Neural crest cell (in vitro differentiated cells): ENCODE data around the gene WBP1L. TPM values are rescaled to one million over a fixed set of nuclear protein-coding genes. Genes with fewer than 3 reads are reported as not detected.
A peak's percentile ranks its signal among the peaks of the same experiment; 100 is the strongest.

Experiments used
- DNase-seq: peaks from one replicate; pipeline ENCODE4 v3.0.0; 2021; ENCODE audit warnings: low read depth, mixed read lengths, low spot score
- H3K27ac Mint-ChIP-seq: one replicate; pipeline ENCODE4 v1.8.0; 2021; ENCODE audit warnings: mild to moderate bottlenecking, mixed read lengths; ENCODE audit not compliant: unreplicated experiment
- H3K27me3 Mint-ChIP-seq: 2 replicates; pipeline ENCODE4 v1.8.0; 2021; ENCODE audit warnings: low read depth, mild to moderate bottlenecking, mixed read lengths
- H3K36me3 Mint-ChIP-seq: 2 replicates; pipeline ENCODE4 v1.8.0; 2021; ENCODE audit warnings: low read depth, mild to moderate bottlenecking, mixed read lengths
- H3K4me1 Mint-ChIP-seq: 2 replicates; pipeline ENCODE4 v1.8.0; 2021; ENCODE audit warnings: mixed read lengths
- H3K4me3 Mint-ChIP-seq: one replicate; pipeline ENCODE4 v1.8.0; 2021; ENCODE audit warnings: mild to moderate bottlenecking, mixed read lengths
- H3K9me3 Mint-ChIP-seq: 2 replicates; pipeline ENCODE4 v1.8.0; 2021; ENCODE audit warnings: mixed read lengths
- total RNA-seq: library from RNA; stranded (reverse); gene quantifications from 2 replicates; pipeline ENCODE4 v1.2.1, GENCODE V29; 2021
- TF ChIP-seq, protein P1 (sequence below): fragments of 200-600 bp; sonication (generic); conservative IDR thresholded peaks from 2 replicates; pipeline ENCODE4 v1.5.0; 2021; ENCODE audit warnings: antibody characterized with exemption, mild to moderate bottlenecking

WBP1L gene
- total RNA-seq, 1 donor from 2014 or later: 22.0 TPM

DNA sequence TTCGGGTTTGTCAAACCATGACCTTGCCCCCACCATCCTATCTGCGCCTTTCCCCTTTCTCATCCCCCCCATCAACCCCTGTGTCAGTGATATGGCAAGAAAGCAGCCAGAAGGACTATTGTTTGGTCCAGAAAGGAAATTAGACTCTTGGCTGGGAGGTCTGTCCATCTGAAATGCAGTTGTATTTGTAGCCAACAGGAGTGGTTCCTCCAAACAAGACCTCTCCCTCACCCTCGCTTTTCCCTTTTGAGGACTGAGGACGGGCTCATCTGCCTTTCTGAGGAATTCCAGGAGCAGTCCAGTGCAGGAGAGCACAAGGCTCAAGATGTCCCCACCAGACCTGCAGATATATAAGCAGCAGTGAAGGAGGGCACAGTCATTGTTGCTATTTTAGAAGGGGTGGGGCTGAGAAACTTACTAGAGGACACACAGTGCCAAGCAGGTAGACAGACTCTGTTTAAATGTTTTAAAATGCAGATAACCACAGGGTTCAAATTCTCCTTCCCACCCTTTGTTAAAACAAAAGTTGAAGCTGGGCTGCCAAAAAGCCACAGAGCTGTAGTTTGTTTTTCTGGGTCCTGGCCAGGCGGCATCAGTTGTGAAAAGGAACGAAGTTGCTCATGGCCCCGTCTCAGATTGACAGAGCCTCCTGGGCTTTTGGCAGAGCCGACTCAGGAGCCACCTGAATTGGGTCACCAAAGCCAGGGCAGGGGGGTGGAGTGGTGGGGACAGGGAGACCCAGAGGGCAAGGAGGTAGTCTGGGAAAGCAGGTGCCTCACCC lies 56.1 kb downstream of the WBP1L start:
- peaks cover 39% of the 10 kb centered on the region for H3K4me1 Mint-ChIP-seq
- DNase-seq: no peak
- peaks cover 7% of the 10 kb centered on the region for H3K36me3 Mint-ChIP-seq
- TF ChIP-seq, protein P1, sequence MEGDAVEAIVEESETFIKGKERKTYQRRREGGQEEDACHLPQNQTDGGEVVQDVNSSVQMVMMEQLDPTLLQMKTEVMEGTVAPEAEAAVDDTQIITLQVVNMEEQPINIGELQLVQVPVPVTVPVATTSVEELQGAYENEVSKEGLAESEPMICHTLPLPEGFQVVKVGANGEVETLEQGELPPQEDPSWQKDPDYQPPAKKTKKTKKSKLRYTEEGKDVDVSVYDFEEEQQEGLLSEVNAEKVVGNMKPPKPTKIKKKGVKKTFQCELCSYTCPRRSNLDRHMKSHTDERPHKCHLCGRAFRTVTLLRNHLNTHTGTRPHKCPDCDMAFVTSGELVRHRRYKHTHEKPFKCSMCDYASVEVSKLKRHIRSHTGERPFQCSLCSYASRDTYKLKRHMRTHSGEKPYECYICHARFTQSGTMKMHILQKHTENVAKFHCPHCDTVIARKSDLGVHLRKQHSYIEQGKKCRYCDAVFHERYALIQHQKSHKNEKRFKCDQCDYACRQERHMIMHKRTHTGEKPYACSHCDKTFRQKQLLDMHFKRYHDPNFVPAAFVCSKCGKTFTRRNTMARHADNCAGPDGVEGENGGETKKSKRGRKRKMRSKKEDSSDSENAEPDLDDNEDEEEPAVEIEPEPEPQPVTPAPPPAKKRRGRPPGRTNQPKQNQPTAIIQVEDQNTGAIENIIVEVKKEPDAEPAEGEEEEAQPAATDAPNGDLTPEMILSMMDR: no peak
- H3K9me3 Mint-ChIP-seq: no peaks in the 10 kb centered on the region
- H3K27me3 Mint-ChIP-seq: no peaks in the 10 kb centered on the region
- H3K4me3 Mint-ChIP-seq: no peak overlapping the region
- H3K27ac Mint-ChIP-seq: peak overlapping the region; percentile 43

DNA sequence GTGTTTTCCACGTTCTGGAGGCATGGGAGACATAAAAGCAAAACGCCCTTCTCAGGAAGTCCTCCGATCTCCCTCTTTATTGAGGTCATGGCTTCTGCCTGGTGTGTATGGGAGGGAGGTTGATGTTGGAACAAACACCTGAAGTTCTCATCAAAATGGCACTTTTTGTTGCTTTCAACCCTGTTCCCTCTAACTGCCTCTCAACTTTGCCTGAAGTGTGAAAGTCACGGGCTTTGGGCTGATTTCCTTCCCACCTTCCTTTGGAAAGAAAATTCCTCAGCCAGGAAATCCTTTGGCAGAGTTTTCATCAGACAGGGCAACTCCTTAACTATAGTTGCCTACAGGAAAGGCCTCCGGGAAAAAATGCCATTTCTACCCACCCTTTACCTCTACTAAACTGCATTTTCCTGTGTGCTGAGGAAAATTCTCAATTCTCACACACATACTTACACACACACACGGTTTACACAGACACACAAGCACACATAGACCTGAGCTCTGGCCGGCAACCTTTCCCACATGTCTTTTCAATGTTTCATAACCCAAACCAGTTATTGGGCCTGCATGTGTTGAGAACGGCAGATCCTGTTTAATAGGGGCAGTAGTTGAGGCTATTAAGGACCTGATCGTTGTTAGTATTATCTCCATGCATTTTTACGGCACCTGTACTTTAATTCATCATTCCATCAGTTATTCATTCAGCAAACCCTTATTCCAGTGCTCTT lies 57.0 kb downstream of the WBP1L start:
- Mint-ChIP-seq H3K4me1 (peaks cover 32% of the 10 kb centered on the region), H3K27me3 (no peaks in the 10 kb centered on the region), H3K9me3 (no peaks in the 10 kb centered on the region), H3K4me3 (no peak overlapping the region), H3K36me3 (peaks cover 7% of the 10 kb centered on the region), H3K27ac (no peak overlapping the region)
- TF ChIP-seq, protein P1: no peak
- DNase-seq: no peak

DNA sequence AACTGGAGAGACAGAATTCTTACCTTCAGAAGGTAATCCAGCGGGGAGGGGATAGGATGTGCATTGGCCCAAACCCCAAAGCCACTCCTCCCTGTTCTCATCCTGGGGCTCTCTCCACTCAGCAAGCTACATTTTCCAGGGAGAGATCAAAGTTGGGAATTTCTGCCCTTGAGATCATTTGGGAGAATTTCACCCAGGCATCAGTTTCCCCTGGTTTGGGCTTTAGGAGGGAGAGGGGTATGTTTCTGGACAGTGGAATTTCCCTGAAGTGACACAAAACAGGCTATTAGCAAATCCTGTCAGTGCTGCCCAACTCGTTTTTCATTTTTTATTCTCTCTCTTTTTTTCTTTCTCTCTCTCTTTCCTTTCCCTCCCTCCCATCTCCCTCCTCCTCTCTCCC lies 57.7 kb downstream of the WBP1L start:
- no peak for DNase-seq
- H3K36me3 Mint-ChIP-seq: peaks cover 7% of the 10 kb centered on the region
- H3K9me3 Mint-ChIP-seq: no peaks in the 10 kb centered on the region
- H3K27me3 Mint-ChIP-seq: no peaks in the 10 kb centered on the region
- no peak overlapping the region for H3K4me3 Mint-ChIP-seq
- TF ChIP-seq, protein P1: no peak
- peaks cover 26% of the 10 kb centered on the region for H3K4me1 Mint-ChIP-seq
- H3K27ac Mint-ChIP-seq: no peak overlapping the region

GRCh38 chr10:102801978-102802377 lies 58.2 kb downstream of the WBP1L start:
- no peak for DNase-seq
- Mint-ChIP-seq H3K4me3 (no peak overlapping the region), H3K4me1 (peaks cover 21% of the 10 kb centered on the region), H3K27ac (no peak overlapping the region), H3K27me3 (no peaks in the 10 kb centered on the region), H3K9me3 (no peaks in the 10 kb centered on the region), H3K36me3 (peaks cover 7% of the 10 kb centered on the region)
- TF ChIP-seq, protein P1: no peak

DNA sequence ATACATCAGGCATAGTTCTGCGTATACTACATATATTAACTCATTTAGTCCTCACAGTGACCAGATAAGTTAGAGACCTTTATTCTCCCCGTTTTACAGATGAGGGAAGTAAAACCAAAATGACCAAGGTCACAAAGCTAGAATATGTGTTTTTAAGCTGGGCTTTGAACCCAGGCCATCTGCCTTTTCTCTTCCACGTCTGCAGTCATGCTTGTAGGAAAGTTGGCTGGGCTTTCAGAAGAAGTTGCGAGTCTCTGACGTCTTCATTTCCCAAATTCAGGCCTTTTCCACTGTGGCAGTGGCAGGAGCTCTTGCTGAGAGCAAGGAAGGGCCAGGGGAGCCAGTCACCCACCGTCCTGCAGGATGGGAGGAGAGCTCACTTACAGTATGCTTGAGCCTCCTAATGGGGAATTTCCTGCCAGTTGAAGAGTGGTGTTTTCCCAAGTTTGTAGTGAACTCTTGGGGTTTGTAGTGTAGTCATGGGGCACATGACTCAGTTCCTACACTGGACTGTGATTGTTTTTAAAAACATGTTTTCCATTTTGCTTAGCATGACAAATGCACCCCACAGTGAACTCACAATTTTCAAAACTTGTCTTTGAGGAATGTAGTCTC lies 59.3 kb downstream of the WBP1L start:
- TF ChIP-seq, protein P1: no peak
- Mint-ChIP-seq H3K27me3 (no peaks in the 10 kb centered on the region), H3K36me3 (peaks cover 7% of the 10 kb centered on the region), H3K9me3 (no peaks in the 10 kb centered on the region), H3K27ac (no peak overlapping the region), H3K4me1 (peaks cover 19% of the 10 kb centered on the region), H3K4me3 (no peak overlapping the region)
- no peak for DNase-seq
